HG03439 (cell line): ENCODE results near the gene BLTP1.
"Not testable (repeated sequence)": the region's sequence is repeated elsewhere in the genome, so short reads cannot be mapped to it uniquely, and the experiment has no call there.

ENCODE experiments used
- ATAC-seq: cut with Tn5 transposase; IDR thresholded peaks from one replicate; pipeline ENCODE4 v1.9.1; 2021; ENCODE audit warnings: mild to moderate bottlenecking, moderate library complexity; ENCODE audit not compliant: unreplicated experiment

BLTP1 gene, protein sequence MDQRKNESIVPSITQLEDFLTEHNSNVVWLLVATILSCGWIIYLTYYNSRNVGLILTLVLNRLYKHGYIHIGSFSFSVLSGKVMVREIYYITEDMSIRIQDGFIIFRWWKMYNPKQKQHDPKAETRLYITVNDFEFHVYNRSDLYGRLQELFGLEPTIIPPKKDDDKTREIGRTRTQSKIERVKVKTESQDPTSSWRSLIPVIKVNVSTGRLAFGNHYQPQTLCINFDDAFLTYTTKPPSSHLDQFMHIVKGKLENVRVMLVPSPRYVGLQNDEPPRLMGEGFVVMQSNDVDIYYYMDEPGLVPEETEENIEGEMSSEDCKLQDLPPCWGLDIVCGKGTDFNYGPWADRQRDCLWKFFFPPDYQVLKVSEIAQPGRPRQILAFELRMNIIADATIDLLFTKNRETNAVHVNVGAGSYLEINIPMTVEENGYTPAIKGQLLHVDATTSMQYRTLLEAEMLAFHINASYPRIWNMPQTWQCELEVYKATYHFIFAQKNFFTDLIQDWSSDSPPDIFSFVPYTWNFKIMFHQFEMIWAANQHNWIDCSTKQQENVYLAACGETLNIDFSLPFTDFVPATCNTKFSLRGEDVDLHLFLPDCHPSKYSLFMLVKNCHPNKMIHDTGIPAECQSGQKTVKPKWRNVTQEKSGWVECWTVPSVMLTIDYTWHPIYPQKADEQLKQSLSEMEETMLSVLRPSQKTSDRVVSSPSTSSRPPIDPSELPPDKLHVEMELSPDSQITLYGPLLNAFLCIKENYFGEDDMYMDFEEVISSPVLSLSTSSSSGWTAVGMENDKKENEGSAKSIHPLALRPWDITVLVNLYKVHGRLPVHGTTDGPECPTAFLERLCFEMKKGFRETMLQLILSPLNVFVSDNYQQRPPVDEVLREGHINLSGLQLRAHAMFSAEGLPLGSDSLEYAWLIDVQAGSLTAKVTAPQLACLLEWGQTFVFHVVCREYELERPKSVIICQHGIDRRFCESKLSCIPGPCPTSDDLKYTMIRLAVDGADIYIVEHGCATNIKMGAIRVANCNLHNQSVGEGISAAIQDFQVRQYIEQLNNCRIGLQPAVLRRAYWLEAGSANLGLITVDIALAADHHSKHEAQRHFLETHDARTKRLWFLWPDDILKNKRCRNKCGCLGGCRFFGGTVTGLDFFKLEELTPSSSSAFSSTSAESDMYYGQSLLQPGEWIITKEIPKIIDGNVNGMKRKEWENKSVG (N-terminal part only)

DNA sequence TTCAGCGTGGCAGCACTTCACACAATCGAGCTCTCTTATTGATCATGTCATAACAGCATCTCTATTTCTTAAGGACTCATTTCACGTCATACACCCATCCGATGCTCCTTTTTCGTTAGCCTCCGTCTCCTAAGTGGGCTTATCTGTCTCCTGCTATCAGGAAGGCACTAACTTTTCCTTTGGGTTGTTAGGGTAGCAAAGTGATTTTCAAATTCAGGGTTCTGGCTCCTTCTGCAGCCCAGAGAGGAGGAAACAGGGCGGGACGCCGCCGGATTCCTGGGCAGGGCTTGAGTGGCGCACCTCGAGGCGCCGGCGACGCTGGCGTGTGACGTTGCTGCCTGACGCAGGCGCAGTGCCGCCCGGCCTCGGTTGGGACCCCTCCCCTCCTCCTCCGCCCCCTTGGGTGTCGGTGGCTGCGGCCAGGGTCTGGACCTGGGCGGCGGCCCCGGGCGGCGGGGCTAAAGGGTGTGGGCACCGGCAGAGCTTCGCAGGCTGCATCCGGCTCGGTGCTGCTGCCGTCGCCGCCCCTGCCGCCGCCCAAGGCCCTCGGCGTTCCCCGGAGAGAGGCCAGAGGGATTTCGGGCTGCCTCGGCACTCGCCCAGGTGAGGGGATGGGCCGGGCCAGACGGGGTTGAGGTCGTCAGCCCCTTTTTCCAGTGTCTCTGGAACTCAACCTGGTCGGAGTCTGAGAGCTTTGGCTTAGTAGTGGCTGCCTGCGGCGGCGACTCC, at the start of gene BLTP1:
TSS of gene BLTP1 (plus strand) at position 350 of the 729 bp plus-strand sequence. CDS start 18,317 bp downstream, outside the sequence.
- peak; percentile 99 for ATAC-seq

DNA sequence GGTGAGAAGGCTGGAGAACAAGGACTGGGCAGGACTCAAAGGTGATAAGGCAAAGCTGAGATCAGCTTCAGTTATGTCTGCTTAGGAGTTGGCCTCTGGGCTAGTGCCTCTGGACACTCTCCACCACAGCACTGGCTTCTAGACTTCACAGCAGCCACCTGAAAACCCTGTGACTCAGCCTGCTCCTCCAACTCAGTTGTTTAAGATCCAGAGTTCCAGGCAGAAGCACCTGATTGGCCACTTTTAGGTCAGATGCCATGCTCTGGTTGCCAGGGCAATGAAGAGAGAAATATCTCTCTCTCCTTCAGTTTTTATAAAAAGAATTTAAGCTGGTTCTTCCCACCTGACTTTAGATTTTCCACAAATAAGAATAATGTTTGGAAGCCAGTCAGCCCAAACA, 47.9 kb upstream of the BLTP1 start:
- no peak for ATAC-seq

DNA sequence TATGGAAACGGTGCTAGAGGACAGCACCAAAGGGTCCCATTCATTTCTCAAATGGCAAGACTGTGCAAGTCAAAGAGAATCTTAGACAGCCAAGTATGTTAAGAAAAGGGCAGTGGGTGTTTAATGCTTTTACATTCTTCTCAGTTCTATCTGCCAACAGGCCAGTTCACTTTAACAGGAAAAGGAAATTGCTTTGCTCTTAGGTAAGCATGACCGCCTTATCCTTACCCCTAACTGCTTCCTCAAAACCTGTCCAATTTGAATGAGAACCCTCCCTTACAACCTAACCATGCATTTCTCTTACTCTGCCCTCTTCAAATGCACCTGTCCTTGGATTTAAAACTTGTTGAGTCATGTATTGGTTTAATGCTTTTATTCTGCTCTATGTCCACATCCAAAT, 44.5 kb upstream of the BLTP1 start:
- ATAC-seq, result no peak

DNA sequence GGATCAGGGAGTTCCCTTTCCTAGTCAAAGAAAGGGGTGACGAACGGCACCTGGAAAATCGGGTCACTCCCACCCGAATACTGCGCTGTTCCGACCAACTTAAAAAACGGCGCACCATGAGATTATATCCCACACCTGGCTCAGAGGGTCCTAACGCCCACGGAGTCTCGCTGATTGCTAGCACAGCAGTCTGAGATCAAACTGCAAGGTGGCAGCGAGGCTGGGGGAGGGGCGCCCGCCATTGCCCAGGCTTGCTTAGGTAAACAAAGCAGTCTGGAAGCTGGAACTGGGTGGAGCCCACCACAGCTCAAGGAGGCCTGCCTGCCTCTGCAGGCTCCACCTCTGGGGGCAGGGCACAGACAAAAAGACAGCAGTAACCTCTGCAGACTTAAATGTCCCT, 41.8 kb upstream of the BLTP1 start:
- not testable (repeated sequence) for ATAC-seq

- ATAC-seq, result no peak
Observed at GRCh38 chr4:122117743-122118142, 34.4 kb upstream of the BLTP1 start.

DNA sequence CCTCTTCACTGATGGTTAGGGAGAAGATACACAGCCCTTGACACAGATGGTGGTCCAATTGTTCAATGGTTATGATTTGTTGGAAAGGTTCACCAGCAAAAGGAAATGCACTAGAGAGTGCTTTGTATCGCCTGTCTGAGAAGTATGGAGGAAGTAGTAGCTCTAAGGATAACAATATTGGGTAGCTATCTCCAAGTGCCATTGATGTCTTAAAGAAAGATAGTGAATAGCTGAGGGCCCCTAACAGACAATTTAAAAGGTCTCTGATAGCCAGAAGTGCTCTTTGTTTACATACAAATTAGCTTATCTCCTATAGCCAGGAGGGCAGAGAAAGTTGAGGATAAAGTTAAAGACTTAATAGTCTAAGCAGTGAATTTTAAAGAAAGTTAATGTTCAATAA, 33.9 kb upstream of the BLTP1 start:
- ATAC-seq, result no peak

DNA sequence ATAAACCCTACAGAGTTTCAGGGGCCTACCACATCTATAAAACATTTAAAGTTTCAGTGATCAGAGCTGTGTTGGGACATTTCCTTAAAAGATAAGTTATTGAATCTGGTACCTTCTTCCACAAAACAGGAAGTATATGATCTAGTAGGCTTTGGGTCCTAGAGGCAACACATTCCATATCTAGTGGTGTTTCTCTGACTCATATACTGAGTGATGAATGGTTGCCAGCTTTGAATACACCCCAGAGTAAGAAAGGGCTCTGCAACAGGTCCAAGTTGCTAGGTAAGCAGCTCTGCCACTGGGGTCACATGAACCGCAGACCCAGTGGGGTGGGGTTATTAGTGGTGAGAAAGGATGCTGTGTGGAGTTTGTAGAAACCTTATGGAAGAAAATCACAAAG, 32.4 kb upstream of the BLTP1 start:
- no peak for ATAC-seq

DNA sequence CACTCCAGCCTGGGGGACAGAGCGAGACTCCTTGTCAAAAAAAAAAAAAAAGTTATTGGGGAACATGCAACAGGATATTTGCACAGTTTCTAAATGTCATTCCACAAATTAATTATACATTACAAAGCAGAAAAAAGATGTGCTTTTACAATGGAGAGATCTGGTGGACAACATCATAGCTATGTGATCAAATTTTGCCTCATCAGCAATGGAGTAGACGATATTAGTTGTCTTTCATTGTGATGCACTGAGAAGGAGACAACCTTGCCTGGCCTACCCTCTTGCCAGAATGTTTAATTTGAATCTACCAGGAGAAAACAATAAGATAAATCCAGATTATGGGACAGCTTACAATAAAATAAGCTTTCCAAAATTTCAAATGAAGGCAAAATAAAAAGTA, 30.5 kb upstream of the BLTP1 start:
- ATAC-seq, result no peak

DNA sequence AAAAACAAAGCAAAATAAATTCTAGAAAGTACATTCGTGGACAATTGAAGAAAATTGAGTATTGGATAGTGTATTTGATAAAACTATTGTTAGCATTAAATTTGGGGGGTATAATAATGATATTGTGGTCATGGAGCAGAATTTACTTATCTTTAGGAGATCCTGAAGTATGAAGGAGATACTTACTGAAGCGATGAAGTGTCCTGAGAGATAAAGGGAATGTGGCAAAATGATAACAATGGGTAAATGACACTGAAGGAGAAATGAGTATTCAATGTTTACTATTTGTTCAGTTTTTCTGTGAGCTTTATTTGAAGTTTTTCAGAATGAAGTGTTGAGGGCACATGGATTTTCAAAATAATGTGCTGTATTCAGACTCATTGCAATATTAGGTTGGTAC, 30.0 kb upstream of the BLTP1 start:
- no peak for ATAC-seq

DNA sequence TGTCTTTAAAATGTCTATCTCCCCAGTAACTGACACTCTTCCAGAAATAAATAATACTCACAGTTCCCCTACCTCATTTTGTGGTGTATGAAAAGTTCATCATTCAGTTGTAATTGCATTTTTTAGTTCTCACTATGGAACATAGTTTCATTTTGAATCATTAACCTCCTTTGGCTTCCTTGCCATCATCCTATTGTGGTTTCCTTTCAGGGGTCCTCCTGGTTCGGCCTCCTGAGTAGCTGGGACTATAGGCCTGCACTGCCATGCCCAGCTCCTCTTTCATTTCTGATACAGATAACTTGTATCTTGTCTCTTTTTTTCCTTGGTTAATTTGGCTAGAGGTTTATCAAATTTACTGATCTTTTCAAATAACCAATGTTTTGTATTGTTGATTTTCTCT, 23.1 kb upstream of the BLTP1 start:
- ATAC-seq, result no peak

- ATAC-seq, result no peak
Observed at GRCh38 chr4:122131562-122132157, 20.5 kb upstream of the BLTP1 start.

DNA sequence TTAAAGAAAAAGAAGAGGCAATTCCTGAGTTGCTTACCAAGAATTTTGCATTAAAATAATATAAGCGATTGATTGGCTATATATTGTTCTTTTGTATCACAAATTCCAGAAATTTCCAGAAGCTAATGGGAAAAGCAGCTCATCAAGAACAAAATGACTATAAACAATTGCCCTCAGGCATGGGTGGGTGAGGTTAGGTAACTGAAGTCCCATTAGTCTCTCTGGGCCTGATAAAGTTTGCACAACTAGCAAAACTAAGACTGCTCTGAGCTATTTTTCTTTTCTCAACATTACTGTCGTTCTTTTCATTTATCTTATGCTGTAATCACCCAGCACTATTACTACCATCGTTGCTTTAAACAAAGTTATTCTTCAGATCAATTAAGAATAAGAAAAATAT, 19.2 kb upstream of the BLTP1 start:
- no peak for ATAC-seq

DNA sequence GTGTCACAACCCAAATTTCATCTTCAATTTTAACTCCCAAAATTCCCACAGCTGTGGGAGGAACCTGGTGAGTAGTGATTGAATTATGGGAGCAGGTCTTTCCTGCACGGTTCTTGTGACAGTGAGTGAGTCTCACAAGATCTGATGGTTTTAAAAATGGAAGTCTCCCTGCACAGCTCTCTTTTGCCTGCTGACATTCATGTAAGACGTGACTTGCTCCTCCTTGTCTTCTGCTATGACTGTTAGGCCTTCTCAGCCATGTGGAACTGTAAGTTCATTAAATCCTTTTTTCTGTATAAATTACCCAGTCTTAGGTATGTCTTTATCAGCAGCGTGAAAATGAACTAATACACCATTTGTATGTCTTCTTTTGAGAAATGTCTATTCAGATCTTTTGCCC, 13.0 kb upstream of the BLTP1 start:
- no peak for ATAC-seq

DNA sequence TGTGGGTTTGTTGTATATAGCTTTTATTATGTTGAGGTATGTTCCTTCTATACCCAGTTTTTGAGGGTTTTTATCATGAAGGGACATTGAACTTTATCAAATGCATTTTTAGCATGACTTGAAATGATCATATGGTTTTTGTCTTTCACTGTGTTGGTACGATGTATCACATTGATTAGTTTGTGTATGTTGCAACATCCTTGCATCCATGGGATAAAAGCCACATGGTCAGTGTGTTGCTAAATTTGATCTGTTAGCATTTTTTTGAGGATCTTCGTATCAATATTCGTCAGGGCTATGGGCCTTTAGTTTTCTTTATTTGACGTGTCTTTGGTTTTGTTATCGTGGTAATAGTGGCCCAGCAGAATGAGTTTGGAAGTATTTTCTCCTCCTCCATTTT, 11.3 kb upstream of the BLTP1 start:
- ATAC-seq, result no peak

- ATAC-seq, result no peak
Observed at GRCh38 chr4:122142687-122143086, 9.4 kb upstream of the BLTP1 start.

DNA sequence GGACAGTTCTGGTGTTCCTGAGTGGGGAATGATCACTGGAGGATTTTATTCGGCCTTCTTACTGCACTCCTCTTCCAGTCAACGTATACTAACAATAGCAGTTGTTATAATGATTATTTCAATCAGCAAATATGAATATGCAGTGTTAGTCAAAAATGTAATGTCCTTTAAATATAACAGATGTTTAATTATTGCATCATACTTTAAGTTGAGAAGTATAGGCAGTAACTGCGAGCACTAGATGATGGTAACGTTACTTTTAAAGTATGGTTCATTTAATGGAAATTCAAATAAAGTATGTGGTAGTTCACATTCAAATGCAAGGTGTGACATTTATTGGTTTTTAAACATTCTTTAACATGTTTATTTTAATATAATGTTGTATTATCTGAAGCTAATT, 5.5 kb upstream of the BLTP1 start:
- no peak for ATAC-seq

- ATAC-seq, result no peak
Observed at GRCh38 chr4:122150931-122151330, 1.2 kb upstream of the BLTP1 start.

- peak; percentile 50 for ATAC-seq
Observed at GRCh38 chr4:122152711-122153226, 638 bp downstream of the BLTP1 start.

- no peak for ATAC-seq
Observed at GRCh38 chr4:122156819-122157218, 4.7 kb downstream of the BLTP1 start.

DNA sequence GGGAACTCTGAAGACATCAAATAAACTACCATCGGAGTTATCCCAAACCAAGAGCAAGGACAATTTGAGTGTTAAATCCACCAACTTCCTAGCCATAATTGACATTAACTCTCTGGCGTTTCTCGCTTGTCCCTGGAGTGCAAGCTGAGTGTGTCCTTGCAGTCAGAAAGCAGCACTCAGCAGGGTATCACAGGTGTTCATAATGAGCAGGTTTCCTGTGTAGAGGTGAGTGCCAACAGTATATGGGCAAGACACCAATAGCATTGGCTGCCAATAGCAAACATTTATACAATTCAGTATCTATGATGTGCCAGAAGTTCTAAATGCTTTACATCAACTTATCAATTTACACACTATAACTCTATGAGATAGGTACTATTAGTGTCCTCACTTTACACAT, 11.2 kb downstream of the BLTP1 start:
- ATAC-seq, result no peak
